Measurements from ENCODE around the gene TULP4. TPM values are rescaled to one million over a fixed set of nuclear protein-coding genes. Genes with fewer than 3 reads are reported as not detected.

Gene TULP4
- total RNA-seq, 1 donor from 2014 or later = 105 TPM

DNA sequence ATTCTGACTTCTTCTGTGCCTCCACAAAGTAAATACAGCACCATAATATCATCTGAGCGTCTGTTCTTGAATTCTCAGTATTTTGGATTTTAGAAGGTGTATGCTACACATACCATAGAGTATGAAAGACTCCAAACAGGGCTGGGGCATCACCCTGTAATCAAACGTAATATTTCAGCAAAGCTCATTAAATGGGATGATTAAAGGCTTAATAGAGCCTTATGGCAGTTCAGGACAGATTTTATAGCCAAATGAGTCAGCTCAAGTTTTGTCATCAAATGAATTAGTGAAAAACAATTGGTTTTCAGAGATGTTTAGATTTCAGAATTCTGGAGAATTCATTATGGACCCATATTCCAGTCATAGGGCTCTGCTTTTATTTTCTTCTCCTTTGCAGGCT lies 68.9 kb downstream of the TULP4 start:
- TF ChIP-seq CTCF (IDR thresholded peaks at IDR 0.05; ENCODE audit: insufficient read depth, low read length, poor library complexity, severe bottlenecking) = no peak
- H3K4me3 ChIP-seq (ENCODE audit: low read depth, low read length) = no peak overlapping the region
- no peaks in the 10 kb centered on the region for H3K36me3 ChIP-seq (ENCODE audit: control insufficient read depth, insufficient read depth, low read length)
- DNase-seq (ENCODE audit: low read depth) = no peak
- H3K27me3 ChIP-seq (ENCODE audit: control insufficient read depth, insufficient read depth, low read length) = no peaks in the 10 kb centered on the region

GRCh38 chr6:158382491-158382890 lies 70.2 kb downstream of the TULP4 start:
- Histone ChIP-seq H3K27me3 (ENCODE audit: control insufficient read depth, insufficient read depth, low read length) (no peaks in the 10 kb centered on the region), H3K4me3 (ENCODE audit: low read depth, low read length) (no peak overlapping the region), H3K36me3 (ENCODE audit: control insufficient read depth, insufficient read depth, low read length) (no peaks in the 10 kb centered on the region)
- no peak for DNase-seq (ENCODE audit: low read depth)
- TF ChIP-seq CTCF (IDR thresholded peaks at IDR 0.05; ENCODE audit: insufficient read depth, low read length, poor library complexity, severe bottlenecking) = no peak

GRCh38 chr6:158383057-158383456 lies 70.8 kb downstream of the TULP4 start:
- Histone ChIP-seq H3K4me3 (ENCODE audit: low read depth, low read length) (no peak overlapping the region), H3K27me3 (ENCODE audit: control insufficient read depth, insufficient read depth, low read length) (no peaks in the 10 kb centered on the region), H3K36me3 (ENCODE audit: control insufficient read depth, insufficient read depth, low read length) (no peaks in the 10 kb centered on the region)
- no peak for DNase-seq (ENCODE audit: low read depth)
- TF ChIP-seq CTCF (IDR thresholded peaks at IDR 0.05; ENCODE audit: insufficient read depth, low read length, poor library complexity, severe bottlenecking) = no peak

DNA sequence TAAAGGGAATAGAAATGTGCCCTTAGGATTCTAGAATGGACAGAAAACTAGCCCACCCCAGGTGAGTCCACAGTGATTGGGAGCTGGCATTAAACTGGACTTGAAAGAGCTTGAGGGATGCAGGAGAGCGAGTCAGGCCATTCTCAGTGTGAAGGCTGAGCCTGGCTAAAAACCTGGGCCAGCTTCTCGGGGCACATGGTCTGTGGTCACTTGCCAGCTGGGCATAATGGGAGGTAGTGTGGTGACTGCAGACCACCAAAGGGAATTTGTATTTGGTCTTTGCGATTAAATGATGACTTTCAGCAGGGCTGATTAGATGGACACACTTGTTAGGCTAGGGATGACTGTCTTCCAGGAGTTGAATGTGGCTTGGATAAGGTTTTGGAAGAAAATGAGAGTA lies 71.3 kb downstream of the TULP4 start:
- no peak for TF ChIP-seq CTCF (IDR thresholded peaks at IDR 0.05; ENCODE audit: insufficient read depth, low read length, poor library complexity, severe bottlenecking)
- Histone ChIP-seq H3K27me3 (ENCODE audit: control insufficient read depth, insufficient read depth, low read length) (no peaks in the 10 kb centered on the region), H3K36me3 (ENCODE audit: control insufficient read depth, insufficient read depth, low read length) (no peaks in the 10 kb centered on the region), H3K4me3 (ENCODE audit: low read depth, low read length) (no peak overlapping the region)
- no peak for DNase-seq (ENCODE audit: low read depth)

DNA sequence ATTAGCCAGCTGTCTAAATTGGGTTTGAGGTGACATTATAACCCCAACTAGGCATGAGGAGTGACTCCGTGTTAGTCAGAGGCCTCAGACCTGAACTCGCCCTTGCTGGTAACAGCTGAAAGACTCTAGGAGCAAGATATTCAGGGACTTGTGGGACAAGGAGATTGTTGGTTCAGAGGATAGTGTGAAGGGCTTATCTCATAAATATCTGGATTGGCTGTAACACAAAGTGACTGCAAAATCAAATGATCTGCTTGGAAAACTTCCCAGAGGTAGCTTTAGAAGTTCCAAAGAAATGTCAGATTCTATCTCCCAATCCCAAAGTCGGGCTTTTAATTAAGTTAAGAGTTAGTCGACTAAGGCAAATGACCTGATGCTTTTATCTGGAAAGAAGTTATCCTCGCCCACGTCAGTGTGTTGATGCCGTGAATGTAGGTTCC lies 72.4 kb downstream of the TULP4 start:
- no peak for TF ChIP-seq CTCF (IDR thresholded peaks at IDR 0.05; ENCODE audit: insufficient read depth, low read length, poor library complexity, severe bottlenecking)
- Histone ChIP-seq H3K36me3 (ENCODE audit: control insufficient read depth, insufficient read depth, low read length) (no peaks in the 10 kb centered on the region), H3K27me3 (ENCODE audit: control insufficient read depth, insufficient read depth, low read length) (no peaks in the 10 kb centered on the region), H3K4me3 (ENCODE audit: low read depth, low read length) (no peak overlapping the region)
- no peak for DNase-seq (ENCODE audit: low read depth)

GRCh38 chr6:158387036-158387435 lies 74.8 kb downstream of the TULP4 start:
- Histone ChIP-seq H3K27me3 (ENCODE audit: control insufficient read depth, insufficient read depth, low read length) (no peaks in the 10 kb centered on the region), H3K36me3 (ENCODE audit: control insufficient read depth, insufficient read depth, low read length) (no peaks in the 10 kb centered on the region), H3K4me3 (ENCODE audit: low read depth, low read length) (no peak overlapping the region)
- DNase-seq (ENCODE audit: low read depth) = no peak
- TF ChIP-seq CTCF (IDR thresholded peaks at IDR 0.05; ENCODE audit: insufficient read depth, low read length, poor library complexity, severe bottlenecking) = no peak

Data from kidney epithelial cell (primary cell).